GM12801 (cell line): ENCODE results near the gene PADI1.

Source experiments
- TF ChIP-seq, protein P1 (sequence below): IDR thresholded peaks from one replicate; pipeline ENCODE4 v1.5.1; 2011; ENCODE audit warnings: control low read depth; ENCODE audit not compliant: insufficient read length; ENCODE audit errors: extremely low read depth

The PADI1 gene

DNA sequence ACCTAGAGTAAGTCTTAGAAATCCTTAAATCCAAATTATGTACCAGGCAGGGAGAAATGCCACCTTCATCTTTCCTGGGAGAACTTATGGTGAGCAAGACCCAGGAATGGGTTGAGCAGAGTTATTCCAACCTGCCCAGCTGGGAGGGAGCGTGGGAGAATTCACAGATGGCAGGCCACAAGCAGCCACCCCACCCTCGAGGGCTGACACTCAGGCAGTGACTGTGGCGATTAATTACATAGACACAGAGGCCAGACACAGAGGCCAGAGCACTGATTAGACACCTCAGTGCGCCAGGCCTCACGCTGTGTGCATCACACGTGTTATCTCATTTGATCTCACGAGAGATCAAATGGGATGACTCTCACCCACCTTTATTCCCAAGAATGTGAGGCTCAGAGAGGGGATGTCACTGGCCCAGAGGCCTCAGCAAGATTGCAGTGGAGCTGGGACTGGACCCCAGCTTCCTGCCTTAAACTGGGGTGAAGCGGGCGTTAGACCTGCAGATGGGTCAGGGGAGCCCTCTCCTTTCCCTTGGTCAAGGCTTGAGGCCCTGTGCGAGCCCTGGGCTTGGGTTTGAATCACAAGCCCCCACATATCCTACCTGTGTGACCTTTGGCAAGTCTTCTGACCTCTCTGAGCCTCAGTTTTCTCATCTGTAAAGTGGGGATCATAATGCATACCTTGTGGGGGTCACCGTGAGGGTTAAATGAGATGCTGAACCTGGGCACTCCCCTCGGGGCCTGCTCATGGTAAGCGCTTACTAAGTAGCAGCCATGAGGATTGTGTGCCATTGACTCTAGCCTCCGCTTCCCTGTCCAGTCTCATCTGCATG lies 74.3 kb downstream of the PADI1 start:
- TF ChIP-seq, protein P1, sequence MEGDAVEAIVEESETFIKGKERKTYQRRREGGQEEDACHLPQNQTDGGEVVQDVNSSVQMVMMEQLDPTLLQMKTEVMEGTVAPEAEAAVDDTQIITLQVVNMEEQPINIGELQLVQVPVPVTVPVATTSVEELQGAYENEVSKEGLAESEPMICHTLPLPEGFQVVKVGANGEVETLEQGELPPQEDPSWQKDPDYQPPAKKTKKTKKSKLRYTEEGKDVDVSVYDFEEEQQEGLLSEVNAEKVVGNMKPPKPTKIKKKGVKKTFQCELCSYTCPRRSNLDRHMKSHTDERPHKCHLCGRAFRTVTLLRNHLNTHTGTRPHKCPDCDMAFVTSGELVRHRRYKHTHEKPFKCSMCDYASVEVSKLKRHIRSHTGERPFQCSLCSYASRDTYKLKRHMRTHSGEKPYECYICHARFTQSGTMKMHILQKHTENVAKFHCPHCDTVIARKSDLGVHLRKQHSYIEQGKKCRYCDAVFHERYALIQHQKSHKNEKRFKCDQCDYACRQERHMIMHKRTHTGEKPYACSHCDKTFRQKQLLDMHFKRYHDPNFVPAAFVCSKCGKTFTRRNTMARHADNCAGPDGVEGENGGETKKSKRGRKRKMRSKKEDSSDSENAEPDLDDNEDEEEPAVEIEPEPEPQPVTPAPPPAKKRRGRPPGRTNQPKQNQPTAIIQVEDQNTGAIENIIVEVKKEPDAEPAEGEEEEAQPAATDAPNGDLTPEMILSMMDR: no peak

DNA sequence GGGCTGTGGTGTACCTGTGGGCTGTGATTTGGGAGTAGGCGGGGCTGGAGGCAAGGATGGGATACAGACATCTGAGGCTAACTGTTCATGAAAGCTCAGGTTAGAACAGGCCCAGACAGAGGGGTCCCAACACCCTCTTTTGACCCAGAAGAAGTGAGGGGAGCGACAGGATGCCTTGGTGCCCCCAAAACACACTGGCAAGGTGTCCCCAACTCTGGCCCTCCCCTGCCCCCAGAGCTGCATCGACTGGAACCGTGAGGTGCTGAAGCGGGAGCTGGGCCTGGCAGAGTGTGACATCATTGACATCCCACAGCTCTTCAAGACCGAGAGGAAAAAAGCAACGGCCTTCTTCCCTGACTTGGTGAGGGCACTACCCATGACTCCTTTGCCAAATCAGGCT lies 75.5 kb downstream of the PADI1 start:
- TF ChIP-seq, protein P1: no peak

DNA sequence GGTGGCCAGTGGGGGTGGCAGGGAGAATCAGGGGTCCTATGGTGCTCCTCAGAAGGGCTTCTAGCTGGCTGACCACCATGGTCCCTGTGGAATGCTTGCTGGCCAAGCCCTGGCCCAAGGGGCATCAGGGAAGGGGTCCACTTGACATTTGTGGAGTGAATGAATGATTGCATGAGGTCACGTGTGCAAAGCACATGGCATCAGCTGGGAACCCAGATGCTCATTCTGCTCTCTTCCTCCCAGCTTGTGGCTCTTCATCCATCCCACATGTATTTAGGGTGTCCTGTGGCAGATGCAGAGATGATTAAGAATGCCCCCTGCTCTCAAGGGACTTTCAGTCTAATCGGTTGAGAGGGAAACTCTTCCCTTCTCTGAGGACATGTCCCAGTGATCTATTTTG lies 76.0 kb downstream of the PADI1 start:
- TF ChIP-seq, protein P1: no peak

DNA sequence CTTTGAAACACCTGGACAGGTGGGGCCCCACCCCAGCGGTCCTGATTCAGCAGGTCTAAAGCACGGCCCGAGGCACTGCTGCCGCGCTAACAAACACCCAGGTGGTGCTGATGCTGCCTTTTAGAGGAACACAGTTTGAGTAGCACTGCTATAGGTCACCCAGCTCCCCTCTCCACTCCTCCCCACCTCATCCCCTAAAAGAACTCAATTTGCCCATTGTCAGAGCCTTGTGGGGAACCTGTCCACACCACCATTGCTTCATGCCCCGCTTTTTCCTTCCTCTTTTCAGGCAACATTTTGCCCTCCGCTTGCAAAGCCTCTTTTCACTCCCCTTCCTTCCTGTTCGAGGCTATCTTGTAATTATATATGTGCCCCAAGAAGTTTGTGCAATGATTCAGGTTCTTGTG lies 76.8 kb downstream of the PADI1 start:
- TF ChIP-seq, protein P1: no peak

DNA sequence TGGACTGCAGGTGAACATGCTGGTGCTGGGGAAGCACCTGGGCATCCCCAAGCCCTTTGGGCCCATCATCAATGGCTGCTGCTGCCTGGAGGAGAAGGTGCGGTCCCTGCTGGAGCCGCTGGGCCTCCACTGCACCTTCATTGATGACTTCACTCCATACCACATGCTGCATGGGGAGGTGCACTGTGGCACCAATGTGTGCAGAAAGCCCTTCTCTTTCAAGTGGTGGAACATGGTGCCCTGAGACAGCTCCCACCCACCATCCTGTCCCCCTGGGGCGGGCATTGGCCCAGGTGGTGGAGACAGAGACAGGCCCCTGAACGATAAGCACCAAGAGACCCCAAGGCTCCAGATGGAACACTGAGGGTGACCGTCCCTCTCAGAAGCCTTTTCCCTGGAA lies 77.9 kb downstream of the PADI1 start:
- TF ChIP-seq, protein P1: no peak

DNA sequence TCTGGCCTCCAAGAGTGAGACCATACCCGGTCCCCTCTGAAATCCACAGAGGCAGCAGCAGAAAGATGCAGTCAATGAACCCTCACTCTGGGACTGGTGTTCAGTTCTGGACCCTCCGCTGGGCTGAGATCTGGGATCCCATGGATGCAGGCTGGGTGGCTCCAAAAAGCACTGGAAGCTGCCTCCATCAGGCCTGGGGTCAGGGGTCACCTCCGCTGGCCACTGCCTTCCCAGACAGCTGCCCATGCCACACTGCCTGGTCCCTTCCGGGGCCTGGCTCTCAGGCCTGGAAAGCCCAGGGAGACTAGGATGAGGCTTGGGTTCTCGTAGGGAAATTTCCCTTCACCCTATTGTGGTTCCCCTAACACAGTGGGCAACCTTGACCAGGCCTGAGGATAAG lies 81.7 kb downstream of the PADI1 start:
- TF ChIP-seq, protein P1: no peak

DNA sequence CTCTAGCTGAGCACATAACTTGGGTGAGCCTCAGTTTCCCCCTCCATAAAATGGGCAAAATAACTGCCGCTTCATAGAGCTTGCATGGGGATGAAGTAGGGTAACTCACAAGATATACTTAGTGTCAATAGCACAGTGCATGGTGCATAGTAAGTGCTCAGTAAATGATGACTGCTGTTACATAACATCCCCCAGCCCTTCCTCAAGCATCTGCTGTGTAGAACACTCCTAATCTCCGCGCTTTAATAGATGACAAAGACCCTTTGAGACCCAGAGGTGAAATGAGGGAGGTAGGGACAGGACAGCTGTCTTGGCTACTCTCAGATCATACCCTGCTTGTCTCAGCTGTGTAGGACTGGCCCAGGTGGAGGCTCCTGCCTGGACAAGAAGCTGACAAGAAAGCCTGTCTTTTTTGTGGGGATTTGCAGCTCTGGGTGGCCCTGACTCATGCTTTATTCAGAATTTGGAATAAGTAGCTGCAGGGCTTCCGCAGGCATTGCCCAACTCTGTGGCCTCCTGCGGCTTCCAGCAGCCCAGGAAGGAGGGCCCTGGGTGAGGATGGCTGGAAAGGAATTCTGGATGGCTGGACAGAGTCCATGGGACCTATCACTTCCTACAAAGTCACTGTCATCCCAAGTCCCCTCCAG lies 82.3 kb downstream of the PADI1 start:
- TF ChIP-seq, protein P1: no peak
